GM12892 (cell line): ENCODE measurements around the gene IMMP2L.
"Not testable (repeated sequence)": the region's sequence is repeated elsewhere in the genome, so short reads cannot be mapped to it uniquely, and the experiment has no call there.

Experiments
- DNase-seq: peaks from one replicate; pipeline ENCODE4 v3.0.0; 2011; ENCODE audit not compliant: insufficient read length
- FAIRE-seq: peaks from 2 replicates; lab custom pipeline; 2011; peaks lifted over from hg19 to GRCh38; lab: Jason Lieb, UNC
- POLR2A ChIP-seq: IDR thresholded peaks from 2 replicates; pipeline ENCODE4 v1.6.1; 2011; ENCODE audit warnings: low read depth, low read length, control low read depth
- POLR2AphosphoS5 ChIP-seq: IDR thresholded peaks from 2 replicates; pipeline ENCODE4 v1.6.1; 2011; ENCODE audit warnings: low read depth, low read length, control low read depth
- TAF1 ChIP-seq: IDR thresholded peaks from 2 replicates; pipeline ENCODE4 v1.6.1; 2011; ENCODE audit warnings: low read depth, mild to moderate bottlenecking, control low read depth, low read length, borderline replicate concordance

Gene IMMP2L

DNA sequence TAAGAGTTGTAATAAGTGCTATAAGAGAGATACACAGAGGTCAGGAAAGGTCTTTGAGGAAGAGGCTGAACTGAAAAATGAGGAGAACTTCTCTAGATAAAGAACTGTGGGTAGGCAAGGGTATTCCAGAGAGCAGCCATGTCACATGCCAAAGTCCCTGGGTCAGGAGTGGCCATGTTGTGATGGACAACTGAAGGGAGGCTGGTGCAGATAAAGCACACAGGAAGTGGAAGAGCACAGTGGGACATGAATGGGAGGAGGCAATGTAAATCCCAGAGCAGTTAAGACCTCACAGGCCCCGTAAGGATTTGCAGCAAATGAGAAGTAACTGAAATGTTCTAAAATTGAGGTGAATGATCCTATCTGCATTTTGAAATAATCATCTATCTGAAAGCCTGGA lies 37.2 kb downstream of the IMMP2L start:
- DNase-seq (no peak), FAIRE-seq (no peak)
- TF ChIP-seq POLR2AphosphoS5 (no peak), TAF1 (no peak), POLR2A (no peak)

DNA sequence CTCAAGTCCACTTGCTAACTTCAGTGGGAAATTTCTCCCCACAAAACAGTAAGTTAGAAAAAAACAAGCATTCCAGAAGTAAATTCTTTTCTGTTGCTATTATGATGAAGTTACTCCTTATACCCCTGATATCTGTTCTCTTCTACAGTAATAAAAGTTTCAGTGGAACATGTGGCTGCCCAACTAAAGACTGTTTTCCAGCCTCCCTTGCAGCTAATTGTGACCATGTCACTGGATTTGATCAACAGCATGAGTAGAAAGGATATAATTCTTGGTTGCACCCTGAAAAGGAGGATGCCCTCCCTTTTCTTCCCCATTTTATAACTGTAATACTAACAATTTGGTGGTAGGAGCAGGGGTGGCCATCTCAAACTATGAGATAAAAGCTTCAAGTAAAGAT lies 40.6 kb downstream of the IMMP2L start:
- FAIRE-seq (no peak), DNase-seq (no peak)
- TF ChIP-seq POLR2AphosphoS5 = no peak
- no peak for TF ChIP-seq TAF1
- TF ChIP-seq POLR2A = no peak

GRCh38 chr7:111518264-111518663 lies 44.0 kb downstream of the IMMP2L start:
- FAIRE-seq (no peak), DNase-seq (no peak)
- no peak for TF ChIP-seq POLR2AphosphoS5
- no peak for TF ChIP-seq TAF1
- TF ChIP-seq POLR2A = no peak

- DNase-seq = no peak
- FAIRE-seq = no peak
- no peak for TF ChIP-seq TAF1
- TF ChIP-seq POLR2A = no peak
- no peak for TF ChIP-seq POLR2AphosphoS5
Observed at GRCh38 chr7:111517549-111517951, 44.7 kb downstream of the IMMP2L start.

DNA sequence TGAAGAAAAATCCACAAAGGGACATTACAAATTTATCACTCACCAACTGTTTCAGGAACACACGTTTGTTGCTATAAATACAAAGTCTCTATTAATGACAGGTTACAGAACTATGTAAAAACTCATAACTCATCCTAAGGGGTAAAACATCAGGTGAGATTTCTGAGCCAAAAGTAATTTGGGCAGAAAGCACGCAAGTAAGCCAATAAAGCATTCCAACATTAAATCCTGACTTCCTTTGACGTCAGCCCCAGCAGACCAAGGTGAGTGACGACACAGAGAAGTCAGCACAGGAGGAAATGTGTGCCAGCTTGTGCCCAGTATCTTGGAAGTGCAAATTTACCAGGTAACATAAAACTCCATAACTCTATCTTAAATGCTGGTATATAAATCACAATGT lies 45.7 kb downstream of the IMMP2L start:
- no peak for DNase-seq
- FAIRE-seq = no peak
- TF ChIP-seq POLR2A = no peak

DNA sequence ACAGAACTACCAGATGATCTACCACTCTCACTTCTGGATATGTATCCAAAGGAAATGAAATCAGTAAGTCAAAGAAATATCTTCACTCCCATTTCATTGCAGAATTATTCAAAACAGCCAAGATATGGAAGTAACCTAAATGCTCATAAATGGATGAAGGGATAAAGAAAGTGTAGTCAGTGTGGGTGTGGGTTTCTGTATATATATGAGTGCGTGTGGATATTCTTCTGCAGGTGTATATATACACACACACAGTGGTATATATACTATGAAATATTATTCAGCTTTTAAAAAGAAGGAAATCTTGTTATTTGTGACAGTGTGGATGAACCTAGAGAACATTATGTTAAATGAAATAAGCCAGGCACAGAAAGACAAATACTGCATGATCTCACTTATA lies 48.7 kb downstream of the IMMP2L start:
- DNase-seq = no peak
- FAIRE-seq = no peak
- TF ChIP-seq TAF1 (no peak), POLR2A (no peak), POLR2AphosphoS5 (no peak)

GRCh38 chr7:111511845-111512244 lies 50.4 kb downstream of the IMMP2L start:
- no peak for DNase-seq
- FAIRE-seq = no peak
- TF ChIP-seq POLR2A (no peak), POLR2AphosphoS5 (no peak), TAF1 (no peak)

- TF ChIP-seq POLR2AphosphoS5 = no peak
- TF ChIP-seq POLR2A = no peak
- no peak for TF ChIP-seq TAF1
- FAIRE-seq (no peak), DNase-seq (no peak)
Observed at GRCh38 chr7:111510584-111511378, 51.5 kb downstream of the IMMP2L start.

DNA sequence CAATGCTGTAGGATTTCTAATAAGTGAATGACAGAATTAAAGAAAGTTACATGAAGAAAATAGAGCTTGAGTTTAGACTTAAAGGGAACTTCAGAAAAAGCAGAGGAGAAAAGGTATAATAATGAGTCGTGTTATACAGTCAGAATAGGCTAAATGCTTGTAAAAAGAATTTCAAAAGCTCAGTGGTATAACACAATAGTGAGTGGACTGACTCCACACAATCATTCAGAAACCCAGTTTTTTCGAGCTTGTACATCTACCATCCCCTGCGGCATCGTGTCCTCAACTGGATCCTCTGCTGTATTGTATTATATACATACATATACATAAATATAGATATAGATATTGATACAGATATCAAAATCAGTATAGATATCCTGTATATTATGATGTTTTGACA lies 52.2 kb downstream of the IMMP2L start:
- no peak for TF ChIP-seq POLR2A
- no peak for TF ChIP-seq TAF1
- TF ChIP-seq POLR2AphosphoS5 = no peak
- FAIRE-seq = no peak
- DNase-seq = no peak

- FAIRE-seq = no peak
- no peak for TF ChIP-seq POLR2A
- no peak for TF ChIP-seq TAF1
- no peak for TF ChIP-seq POLR2AphosphoS5
- DNase-seq = no peak
Observed at GRCh38 chr7:111509288-111509687, 53.0 kb downstream of the IMMP2L start.

- DNase-seq (no peak), FAIRE-seq (no peak)
- TF ChIP-seq POLR2AphosphoS5 (no peak), TAF1 (no peak), POLR2A (no peak)
Observed at GRCh38 chr7:111508387-111508786, 53.9 kb downstream of the IMMP2L start.

DNA sequence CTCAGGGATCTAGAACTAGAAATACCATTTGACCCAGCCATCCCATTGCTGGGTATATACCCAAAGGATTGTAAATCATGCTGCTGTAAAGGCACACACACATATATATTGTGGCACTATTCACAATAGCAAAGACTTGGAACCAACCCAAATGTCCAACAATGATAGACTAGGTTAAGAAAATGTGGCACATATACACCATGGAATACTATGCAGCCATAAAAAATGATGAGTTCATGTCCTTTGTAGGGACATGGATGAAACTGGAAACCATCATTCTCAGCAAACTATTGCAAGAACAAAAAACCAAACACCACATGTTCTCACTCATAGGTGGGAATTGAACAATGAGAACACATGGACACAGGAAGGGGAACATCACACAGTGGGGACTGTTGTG lies 56.9 kb downstream of the IMMP2L start:
- not testable (repeated sequence) for DNase-seq, FAIRE-seq

DNA sequence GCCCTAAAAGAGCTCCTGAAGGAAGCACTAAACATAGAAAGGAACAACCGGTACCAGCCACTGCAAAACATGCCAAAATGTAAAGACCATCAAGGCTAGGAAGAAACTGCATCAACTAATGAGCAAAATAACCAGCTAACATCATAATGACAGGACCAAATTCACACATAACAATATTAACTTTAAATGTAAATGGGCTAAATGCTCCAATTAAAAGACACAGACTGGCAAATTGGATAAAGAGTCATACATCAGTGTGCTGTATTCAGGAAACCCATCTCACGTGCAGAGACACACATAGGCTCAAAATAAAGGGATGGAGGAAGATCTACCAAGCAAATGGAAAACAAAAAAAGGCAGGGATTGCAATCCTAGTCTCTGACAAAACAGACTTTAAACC lies 60.5 kb downstream of the IMMP2L start:
- not testable (repeated sequence) for FAIRE-seq, DNase-seq
